Cardiac fibroblast (primary cell): Measurements from ENCODE around the gene CLEC4E.

ENCODE experiments used
- DNase-seq, 2 donors: peaks; one replicate each; pipeline versions ENCODE4 v3.0.0 to v3.0.0-alpha.2; 2010; ENCODE audit warnings: low read depth in 2 of 2
- H3K4me3 ChIP-seq, 2 donors: replicated peaks in 1 of 2; 1 replicate in 1 of 2; 2 replicates in 1 of 2; pipeline ENCODE4 v1.5.1; 2011; ENCODE audit warnings: low read depth in 2 of 2, low read length in 2 of 2, mild to moderate bottlenecking in 2 of 2, moderate library complexity in 1 of 2
- CTCF ChIP-seq: IDR thresholded peaks from one replicate; pipeline ENCODE4 v1.5.1; 2011; ENCODE audit warnings: low read depth, mild to moderate bottlenecking, low read length, inconsistent platforms

CLEC4E gene

GRCh38 chr12:8564656-8565055 is 24.0 kb upstream of the CLEC4E start:
- H3K4me3 ChIP-seq = no peak overlapping the region
- no peak for TF ChIP-seq CTCF
- no peak for DNase-seq

- no peak overlapping the region for H3K4me3 ChIP-seq
- no peak for DNase-seq
- TF ChIP-seq CTCF = no peak
Measured at GRCh38 chr12:8563356-8563755, 22.7 kb upstream of the CLEC4E start.

- no peak overlapping the region for H3K4me3 ChIP-seq
- DNase-seq = no peak
- TF ChIP-seq CTCF = no peak
Measured at GRCh38 chr12:8562310-8562709, 21.6 kb upstream of the CLEC4E start.

GRCh38 chr12:8561011-8561410 is 20.3 kb upstream of the CLEC4E start:
- no peak for TF ChIP-seq CTCF
- DNase-seq = no peak

GRCh38 chr12:8559676-8560075 is 19.0 kb upstream of the CLEC4E start:
- DNase-seq = no peak
- no peak overlapping the region for H3K4me3 ChIP-seq
- no peak for TF ChIP-seq CTCF

More at GRCh38 chr12:8561011-8561410, 20.3 kb upstream of the CLEC4E start:
- no peak overlapping the region for H3K4me3 ChIP-seq

GRCh38 chr12:8556531-8557097 is 15.9 kb upstream of the CLEC4E start:
- no peak for DNase-seq
- no peak overlapping the region for H3K4me3 ChIP-seq
- no peak for TF ChIP-seq CTCF
